Glomerular visceral epithelial cell (primary cell): ENCODE results near the gene KLK6.
"Not testable (repeated sequence)": the region's sequence is repeated elsewhere in the genome, so short reads cannot be mapped to it uniquely, and the experiment has no call there.

Source experiments
- DNase-seq: peaks from one replicate; pipeline ENCODE4 v3.0.0-alpha.2; 2016; ENCODE audit errors: extremely low spot score

KLK6 gene

GRCh38 chr19:50992666-50993035 lies 23.3 kb upstream of the KLK6 start:
- no peak for DNase-seq

- DNase-seq: not testable (repeated sequence)
Observed at GRCh38 chr19:50984416-50984815, 15.0 kb upstream of the KLK6 start.

DNA sequence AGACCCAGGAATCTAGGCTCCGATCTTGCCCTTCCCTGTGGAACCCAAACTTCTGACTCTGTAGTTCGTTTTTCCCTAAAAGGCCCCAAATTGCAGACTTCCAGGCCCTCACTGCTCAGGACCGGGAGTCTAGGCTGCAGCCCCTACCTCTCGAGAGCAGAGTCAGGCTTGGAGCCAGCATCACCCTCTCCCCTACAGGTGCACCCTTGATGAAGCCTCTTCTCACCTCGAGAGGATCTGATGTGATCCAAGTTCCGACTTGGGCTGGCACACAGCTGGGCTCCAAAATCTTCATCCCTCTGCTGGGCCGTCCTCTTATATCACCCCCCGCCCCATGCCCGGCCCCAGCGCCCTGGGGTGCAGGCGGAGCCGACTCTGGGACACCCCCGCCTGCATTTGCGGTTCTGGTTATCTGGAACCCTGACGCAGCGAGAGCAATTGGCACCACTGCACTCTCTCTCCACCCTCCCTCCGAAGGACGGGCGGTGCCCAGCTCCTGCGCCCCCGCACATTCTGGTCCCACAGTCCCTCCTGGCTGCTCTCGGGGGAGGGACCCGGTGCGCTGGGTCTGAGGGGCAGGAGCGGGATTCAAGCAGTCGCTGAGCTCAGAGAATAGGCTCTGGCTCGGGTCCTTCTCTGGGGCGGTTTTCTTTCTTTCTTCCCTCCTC lies 14.4 kb upstream of the KLK6 start, which contains the start of gene KLK7:
KLK7 (minus strand) TSS at position 293 of the 668 bp plus-strand sequence. CDS start 1,518 bp downstream, outside the sequence.
- no peak for DNase-seq

GRCh38 chr19:50982186-50982585 lies 12.8 kb upstream of the KLK6 start:
- DNase-seq: no peak

GRCh38 chr19:50981587-50982146 lies 12.3 kb upstream of the KLK6 start:
- no peak for DNase-seq

DNA sequence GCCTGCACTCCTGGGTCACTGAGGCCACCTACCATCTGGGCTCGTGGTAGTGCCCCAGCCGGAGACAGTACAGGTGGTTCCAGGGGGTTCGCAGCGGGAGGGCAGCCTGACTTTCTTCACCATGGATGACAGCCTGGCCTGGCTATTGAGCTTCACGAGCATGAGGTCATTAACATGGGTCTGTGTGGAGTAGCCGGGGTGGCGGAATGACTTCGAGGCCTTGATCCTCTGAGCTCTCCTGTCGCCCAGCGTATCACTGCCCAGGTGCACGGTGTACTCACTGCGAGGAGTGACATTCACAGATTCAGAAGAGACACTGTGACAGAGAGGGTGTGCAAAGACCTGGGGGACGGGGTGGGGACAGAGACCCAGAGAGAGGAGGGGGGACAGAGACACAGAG lies 10.8 kb upstream of the KLK6 start:
- no peak for DNase-seq

GRCh38 chr19:50979758-50980157 lies 10.4 kb upstream of the KLK6 start:
- DNase-seq: no peak

DNA sequence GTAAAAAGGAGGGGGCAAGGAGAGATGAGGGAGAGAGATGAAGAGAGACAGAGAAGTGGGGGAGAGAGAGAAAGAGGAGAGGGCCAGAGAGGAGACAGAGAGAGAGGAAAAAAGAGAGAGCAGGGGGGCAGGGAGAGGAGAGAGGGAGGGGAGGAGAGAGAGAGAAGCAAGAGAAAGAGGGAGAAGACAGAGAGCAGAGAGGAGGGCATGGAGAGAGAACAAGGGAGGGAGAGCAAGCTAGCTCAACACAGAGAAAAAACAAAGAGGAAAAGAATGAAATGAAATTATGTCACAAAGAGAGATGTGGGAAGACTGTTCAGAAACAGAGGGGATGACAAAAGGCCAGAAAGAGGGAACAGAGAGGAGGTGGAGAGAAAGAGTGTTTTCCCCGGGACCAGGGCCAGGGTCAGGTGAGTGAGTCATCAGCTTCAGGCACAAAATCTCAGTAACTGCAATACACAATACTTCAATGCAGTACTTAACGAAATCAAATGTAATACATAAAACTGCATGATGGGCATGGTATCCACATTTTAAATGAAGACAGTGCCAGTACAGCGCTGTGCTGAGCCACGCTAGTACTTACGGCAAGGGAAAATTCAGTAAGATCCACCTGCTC lies 9.5 kb upstream of the KLK6 start:
- no peak for DNase-seq

GRCh38 chr19:50977626-50978025 lies 8.2 kb upstream of the KLK6 start:
- no peak for DNase-seq

GRCh38 chr19:50975766-50976165 lies 6.4 kb upstream of the KLK6 start:
- DNase-seq: no peak

DNA sequence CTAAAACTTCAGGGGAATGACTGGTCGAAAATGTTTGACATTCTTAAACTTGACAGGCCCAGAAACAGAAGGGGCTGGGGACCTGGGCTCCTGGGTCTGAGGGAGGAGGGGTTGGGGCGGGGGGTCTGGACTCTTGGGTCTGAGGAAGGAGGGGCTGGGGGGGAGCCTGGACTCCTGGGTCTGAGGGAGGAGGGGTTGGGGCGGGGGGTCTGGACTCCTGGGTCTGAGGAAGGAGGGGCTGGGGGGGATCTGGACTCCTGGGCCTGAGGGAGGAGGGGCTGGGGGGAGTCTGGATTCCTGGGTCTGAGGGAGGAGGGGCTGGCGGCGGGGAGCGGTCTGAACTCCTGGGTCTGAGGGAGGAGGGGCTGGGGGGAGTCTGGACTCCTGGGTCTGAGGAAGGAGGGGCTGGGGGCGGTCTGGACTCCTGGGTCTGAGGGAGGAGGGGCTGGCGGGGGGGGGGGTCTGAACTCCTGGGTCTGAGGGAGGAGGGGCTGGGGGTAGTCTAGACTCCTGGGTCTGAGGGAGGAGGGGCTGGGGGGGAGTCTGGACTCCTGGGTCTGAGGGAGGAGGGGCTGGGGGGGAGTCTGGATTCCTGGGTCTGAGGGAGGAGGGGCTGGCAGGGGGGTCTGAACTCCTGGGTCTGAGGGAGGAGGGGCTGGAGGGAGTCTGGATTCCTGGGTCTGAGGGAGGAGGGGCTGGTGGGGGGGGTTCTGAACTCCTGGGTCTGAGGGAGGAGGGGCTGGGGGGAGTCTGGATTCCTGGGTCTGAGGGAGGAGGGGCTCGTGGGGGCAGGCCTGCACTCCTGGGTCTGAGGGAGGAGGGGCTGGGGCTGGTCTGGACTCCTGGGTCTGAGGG lies 5.5 kb upstream of the KLK6 start:
- DNase-seq: no peak

DNA sequence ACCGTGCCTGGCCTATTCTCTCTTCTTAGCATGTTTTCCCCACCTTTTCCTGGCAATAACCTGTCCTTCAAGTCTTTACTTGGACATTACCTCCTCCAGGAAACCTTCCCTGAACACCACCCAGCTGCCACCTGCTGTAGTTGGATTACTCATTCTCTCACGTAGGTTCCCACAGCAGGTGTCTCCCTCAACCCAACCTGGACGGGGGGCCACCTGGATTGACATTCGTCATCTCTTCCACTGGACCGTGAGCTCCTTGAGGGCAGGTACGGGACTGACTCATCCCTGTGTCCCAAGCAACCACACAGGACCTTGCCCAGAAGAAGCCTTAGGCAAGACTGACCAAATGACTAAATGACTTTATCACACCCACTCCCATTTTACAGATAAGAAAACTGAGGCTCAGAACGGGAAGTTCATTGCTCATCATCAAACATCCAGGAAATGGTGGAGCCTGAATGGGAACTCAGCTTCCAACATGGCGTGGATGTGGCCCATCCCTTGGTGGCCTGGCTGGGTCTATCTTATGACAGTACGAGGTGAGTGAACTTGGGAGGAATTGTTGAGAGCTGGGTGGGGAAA lies 3.5 kb upstream of the KLK6 start:
- no peak for DNase-seq

DNA sequence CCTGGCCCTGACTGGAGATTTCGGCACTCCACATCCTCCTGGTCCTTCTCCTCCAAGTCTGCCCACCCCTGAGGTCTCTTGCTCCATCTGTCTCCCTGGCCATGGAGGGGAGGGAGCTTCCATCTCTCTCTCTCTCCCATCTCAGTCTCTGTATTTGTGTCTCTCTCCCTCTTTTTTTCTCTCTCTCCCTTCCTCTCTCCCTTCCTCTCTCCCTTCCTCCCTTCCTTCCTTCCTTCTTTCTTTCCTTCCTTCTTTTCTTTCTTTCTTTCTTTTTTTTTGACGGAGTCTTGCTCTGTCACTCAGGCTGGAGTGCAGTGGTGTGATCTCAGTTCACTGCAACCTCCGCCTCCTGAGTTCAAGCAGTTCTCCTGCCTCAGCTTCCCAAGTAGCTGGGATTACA lies 419 bp upstream of the KLK6 start:
- DNase-seq: not testable (repeated sequence)

DNA sequence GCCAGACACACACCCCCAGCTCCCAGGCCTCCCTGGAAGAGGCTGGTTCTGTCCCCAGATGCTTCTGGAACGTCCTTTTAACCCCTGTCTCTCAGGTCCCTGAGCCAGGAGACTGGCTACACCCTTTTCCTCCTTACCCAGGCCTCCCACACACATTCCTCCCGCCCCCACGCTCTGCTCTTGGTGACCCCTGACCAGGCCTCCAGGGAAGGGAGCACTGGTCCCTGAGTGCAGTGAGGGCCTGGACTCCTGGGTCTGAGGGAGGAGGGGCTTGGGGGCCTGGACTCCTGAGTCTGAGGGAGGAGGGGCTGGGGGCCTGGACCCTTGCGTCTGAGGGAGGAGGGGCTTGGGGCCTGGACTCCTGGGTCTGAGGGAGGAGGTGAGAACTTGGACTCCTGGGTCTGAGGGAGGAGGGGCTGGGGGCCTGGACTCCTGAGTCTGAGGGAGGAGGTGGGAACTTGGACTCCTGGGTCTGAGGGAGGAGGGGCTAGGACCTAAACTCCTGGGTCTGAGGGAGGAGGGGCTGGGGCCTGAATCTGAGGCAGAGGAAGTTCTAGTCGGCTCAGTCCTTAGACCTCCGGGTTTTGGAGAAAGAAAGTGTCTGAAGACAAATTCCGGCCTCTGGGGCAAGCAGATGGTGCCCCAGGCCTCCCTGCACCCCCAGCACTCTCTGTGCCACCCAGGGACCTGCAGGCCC lies 527 bp downstream of the KLK6 start:
- no peak for DNase-seq

- no peak for DNase-seq
Observed at GRCh38 chr19:50967929-50968715, 1.3 kb downstream of the KLK6 start.

- DNase-seq: no peak
Observed at GRCh38 chr19:50964266-50964665, 5.1 kb downstream of the KLK6 start.

DNA sequence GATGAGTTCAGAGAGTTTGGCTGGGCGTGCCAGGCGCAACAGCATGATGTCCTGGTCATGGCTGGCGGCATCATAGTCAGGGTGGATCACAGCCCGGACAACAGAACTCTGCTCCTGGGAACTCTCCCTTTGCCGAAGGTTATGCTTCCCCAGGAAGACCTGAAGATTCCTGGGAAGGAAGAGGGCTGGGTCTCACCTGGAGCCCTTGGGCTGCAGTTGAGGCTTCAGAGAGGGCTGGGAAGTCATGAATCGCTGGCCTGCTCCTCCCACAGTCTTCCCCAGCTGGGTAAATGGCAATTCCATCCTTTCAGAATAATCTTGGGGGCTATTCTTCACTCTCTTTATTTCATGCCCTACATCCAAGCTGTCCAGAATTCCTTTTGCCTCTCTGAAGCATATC lies 6.0 kb downstream of the KLK6 start:
- DNase-seq: no peak

GRCh38 chr19:50962245-50962644 lies 7.1 kb downstream of the KLK6 start:
- DNase-seq: no peak

DNA sequence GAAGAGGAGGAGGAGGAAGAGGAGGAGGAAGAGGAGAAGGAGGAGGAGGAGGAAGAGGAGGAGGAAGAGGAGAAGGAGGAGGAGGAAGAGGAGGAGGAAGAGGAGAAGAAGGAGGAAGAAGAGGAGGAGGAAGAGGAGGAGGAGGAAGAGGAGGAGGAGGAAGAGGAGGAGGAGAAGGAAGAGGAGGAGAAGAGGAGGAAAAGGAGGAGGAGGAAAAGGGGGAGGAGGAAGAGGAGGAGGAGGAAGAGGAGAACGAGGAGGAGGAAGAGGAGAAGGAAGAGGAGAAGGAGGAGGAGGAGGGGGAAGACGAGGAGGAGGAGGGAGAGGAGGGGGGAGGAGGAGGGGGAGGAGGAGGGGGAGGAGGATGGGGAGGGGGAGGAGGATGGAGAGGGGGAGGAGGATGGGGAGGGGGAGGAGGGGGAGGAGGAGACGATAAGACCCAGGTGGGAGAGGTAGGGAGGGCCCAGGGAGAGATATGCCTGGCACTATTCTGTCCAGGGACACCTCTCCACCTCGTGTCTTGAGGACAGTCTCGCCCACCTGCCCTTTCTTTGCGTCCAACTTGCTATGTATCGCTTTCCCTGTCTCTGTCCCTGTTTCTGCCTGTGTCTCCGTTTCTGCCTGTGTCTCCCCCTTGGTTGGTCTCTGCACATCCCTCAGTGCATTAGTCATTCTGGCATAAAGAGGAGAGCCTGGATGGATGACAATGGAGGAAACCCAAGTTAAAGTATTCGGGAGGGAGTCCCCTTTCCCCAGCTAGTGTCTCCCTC lies 9.5 kb downstream of the KLK6 start:
- DNase-seq: no peak

DNA sequence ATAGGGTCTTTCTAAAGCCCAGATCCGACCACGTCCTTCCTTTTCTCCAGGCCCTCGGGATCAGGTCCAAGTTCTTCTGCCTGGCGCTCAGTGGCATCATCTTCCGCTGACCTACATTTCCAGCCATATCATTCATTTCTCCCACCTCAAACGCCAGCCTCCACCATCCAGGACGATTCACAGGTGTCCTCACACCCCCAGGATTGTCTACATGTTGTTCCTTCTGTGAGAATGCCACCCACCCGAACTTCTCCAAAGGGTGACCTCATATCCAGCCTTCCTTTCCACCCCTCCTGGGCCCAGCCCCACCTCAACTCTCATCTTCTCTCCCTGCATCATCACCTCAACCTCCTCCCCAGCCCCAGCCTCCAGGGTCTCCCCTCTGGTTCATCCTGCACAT lies 11.8 kb downstream of the KLK6 start:
- DNase-seq: no peak
